HG02938 (cell line): ENCODE measurements around the gene SLC9A5.

Experiments used
- ATAC-seq: cut with Tn5 transposase; IDR thresholded peaks from one replicate; pipeline ENCODE4 v1.9.1; 2021; ENCODE audit warnings: mild to moderate bottlenecking, moderate library complexity; ENCODE audit not compliant: unreplicated experiment

Gene SLC9A5

GRCh38 chr16:67248401-67249177 is at the start of gene SLC9A5:
Gene SLC9A5 (plus strand): TSS chr16:67248979. CDS start chr16:67249015, 36 bp downstream.
- ATAC-seq: no peak

DNA sequence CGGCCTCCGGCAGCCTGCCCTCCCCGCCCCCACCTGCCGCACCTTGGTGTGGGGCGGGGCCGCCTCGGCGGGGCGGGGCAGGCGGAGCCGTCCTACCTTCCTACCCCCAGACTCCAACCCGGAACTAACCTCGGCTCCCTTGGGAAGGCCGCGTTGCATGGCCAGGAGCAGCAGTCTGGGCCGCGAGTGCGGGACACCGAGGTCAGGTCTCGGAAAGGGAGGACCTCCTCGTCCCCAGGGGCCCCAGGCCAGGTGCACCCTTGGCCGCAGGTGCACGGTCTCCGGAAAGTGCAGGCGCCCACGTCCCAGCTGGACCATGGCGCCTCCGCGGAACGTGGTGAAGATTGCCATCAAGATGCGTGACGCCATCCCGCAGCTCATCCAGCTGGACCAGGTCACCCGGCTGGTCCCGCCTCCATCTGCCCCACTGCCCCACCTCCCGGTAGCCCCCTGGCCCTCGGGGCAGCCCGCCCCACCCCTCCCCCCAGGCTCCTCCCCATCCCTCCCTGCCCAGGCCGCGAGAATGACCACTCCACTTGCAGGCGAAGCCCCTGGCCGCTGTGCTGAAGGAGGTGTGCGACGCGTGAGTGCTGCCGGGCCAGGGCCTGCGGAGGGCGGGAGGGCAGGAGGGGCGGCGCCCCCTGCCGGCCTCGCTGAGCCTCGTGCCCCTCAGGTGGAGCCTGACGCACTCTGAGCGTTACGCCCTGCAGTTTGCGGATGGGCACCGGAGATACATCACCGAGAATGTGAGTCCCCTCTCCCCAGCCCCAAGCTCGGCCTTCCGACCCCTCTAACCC is 49.6 kb upstream of the SLC9A5 start, which contains the start of gene ELMO3:
Gene ELMO3, plus strand, starts transcription at position 121 of the 797 bp plus-strand sequence. Its CDS starts 196 bp downstream, at position 317.
- no peak for ATAC-seq

- no peak for ATAC-seq
These were observed 49.0 kb upstream of the SLC9A5 start for GRCh38 chr16:67199808-67200198.

DNA sequence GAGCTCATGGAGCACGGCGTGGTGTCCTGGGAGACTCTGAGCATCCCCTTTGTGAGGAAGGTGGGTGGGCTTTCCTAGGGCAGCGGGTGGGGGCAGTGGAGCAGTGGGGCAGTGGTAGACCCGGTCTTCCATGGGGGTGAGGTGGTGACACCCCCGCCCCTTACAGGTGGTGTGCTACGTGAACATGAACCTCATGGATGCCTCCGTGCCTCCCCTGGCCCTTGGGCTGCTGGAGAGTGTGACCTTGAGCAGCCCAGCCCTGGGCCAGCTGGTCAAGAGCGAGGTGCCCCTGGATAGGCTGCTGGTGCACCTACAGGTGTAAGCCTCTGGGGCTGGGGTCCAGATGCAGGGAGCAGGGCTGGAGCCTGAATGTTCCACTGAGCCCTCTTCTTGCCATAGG is 48.3 kb upstream of the SLC9A5 start:
- no peak for ATAC-seq

DNA sequence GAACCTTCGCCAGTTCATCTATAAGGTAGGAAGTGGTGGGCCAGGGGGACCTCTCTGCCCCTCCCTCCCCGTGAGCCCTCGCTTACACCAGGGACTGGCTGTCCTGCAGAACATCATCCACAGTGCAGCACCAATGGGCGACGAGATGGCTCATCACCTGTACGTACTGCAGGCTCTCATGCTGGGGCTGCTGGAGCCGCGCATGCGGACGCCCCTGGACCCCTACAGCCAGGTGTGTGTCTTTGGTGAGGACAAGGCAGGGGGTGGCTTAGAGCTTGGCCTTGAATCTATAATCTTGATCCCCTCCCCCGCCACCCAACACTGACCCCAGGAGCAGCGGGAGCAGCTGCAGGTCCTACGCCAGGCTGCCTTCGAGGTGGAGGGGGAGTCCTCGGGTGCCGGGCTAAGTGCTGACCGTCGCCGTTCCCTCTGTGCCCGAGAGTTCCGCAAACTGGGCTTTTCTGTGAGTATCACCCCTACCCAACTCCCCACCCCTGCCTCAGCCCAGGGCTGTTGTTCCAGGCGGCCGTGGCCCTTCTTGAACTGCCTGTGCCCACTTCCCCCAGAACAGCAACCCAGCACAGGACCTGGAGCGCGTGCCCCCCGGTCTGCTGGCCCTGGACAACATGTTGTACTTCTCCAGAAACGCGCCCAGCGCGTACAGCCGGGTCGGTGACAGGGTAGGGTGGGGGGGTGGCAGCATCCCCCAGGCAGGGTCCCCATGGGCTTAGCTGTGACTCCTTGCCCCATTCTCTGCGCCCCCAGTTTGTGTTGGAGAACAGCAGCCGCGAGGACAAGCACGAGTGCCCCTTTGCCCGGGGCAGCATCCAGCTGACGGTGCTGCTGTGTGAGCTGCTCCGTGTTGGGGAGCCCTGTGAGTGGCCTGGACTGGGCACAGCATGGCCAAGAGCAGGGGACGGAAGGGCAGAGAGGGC is 47.1 kb upstream of the SLC9A5 start:
- ATAC-seq: no peak

DNA sequence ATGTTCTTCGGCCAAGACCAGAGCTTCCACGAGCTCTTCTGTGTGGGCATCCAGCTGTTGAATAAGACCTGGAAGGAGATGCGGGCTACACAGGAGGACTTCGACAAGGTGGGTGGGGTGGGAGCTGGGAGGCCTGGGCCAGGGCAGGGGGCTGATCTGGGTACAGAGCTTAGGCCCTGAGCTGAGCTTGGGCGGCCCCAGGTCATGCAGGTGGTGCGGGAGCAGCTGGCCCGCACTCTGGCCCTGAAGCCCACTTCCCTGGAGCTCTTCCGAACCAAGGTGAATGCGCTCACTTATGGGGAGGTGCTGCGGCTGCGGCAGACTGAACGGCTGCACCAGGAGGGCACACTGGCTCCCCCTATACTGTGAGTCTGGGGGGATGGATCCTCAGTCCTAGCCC is 46.4 kb upstream of the SLC9A5 start:
- ATAC-seq: no peak

DNA sequence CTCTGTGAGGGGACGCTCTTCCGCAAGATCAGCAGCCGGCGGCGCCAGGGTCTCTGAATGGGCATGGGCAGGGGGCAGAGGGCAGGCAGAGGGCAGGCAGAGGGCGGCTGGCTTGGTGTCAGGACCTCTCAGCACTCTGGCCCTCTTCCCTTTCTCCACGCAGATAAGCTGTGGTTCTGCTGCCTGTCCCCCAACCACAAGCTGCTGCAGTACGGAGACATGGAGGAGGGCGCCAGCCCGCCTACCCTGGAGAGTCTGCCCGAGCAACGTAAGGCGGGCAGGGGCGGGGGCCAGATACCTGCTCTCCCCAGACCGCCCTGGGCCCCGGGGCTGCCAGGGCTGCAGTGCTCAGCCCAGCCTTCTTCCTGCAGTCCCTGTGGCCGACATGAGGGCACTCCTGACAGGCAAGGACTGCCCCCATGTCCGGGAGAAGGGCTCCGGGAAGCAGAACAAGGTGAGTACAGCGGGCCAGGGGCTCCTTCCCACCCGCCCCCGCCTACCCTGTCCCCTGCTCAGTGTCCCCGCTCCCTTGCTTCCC is 45.8 kb upstream of the SLC9A5 start:
- ATAC-seq: no peak

DNA sequence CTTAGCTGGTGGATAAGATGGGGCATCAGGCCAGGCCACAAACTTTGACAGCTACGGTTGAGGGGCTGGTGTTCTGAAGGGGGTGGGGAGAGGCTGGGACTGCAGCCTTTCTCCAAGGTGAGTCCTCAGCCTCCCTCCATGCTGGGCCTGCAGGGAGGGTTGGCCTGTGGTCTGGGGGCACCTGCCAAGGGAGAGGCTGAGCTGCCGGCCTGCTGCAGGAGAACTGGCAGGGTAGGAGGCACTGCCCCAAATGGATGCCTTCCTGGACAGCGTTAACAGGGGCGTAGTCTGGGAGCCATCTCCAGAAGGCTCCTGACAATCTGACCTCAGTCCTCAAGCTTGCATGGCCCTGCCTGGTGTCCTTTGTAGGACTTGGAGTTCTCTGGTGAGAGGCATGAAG is 44.7 kb upstream of the SLC9A5 start:
- no peak for ATAC-seq

GRCh38 chr16:67206129-67206837 is 42.5 kb upstream of the SLC9A5 start:
- ATAC-seq: no peak

DNA sequence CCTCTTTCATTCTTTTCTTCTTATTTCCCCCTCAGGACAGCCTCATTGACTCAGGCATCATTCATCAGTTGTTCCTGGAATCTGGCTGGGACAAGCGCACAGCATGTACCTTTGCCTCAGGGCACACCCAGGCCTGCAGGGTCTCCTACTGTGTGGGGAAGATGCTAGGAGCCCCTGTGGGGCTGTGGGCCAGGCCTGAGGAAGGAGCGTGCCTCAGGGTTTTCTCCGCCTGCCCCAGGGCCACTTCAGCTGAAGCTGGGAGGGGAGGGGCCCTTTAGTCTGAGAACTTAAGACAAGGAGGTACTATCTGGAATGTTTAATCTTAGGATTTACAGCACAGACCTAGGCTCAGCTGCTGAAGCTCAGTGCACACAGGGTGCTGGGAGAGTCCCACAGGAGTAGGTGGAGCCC is 41.9 kb upstream of the SLC9A5 start:
- no peak for ATAC-seq

DNA sequence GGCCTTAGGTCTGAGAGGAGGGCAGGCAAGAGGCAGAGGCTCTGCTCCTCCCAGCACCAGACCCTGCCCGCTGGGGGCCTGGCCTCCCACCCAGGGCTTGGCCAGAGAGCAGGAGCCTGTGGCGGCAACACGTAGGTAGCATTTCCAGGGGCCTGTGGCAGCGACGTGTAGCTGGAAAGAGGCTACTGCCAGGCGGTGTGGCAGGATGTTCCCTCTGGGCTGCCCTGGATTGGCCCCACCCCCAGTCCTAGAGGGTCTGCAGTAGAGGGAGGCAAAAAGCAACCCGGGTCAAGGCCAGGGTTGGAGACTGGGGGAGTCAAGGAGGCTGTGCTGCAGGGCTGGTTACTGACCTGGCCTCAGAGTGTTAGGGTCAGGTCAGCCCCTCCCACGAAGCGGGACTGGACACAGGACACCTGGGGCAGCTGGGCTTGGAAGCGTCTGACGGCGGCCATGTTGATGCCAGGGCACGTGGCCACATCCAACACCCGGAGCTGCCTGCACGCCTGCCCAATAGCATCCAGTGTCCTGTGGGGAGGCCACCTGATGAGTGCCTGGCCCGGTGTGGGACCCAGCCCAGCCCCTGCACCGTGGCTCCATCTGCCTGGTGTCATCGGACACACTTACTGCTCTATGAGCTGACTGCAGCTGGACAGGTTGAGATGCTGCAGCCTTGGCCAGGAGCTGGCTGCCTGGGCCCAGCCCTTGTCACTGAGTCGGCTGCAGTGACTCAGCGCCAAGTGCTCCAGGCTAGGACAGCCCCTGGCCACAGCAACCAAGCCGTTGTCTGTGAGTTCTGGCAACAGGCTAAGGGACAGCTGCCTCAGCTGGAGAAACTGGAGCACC is 41.3 kb upstream of the SLC9A5 start:
- ATAC-seq: no peak

- no peak for ATAC-seq
These were observed 40.5 kb upstream of the SLC9A5 start for GRCh38 chr16:67208154-67208896.

DNA sequence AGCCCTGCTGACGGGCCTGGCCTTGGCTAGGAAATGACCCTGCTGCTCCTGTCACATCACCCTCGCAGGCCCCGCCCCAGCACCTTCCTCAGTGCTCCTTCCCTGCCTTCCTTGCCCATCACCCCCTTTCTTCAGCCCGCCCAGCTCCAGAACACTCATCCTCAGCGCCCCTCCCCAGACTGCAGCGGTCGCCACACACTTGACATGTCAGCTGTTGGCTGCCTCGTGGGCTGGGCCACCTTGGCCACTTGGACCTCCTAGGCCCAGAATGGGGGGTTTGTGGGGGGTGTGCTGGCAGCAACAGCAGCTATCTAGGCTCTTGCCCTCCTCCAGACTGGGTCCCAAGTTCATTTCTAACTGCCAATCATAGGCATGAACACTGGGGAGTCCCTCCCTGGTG is 39.2 kb upstream of the SLC9A5 start:
- no peak for ATAC-seq

- no peak for ATAC-seq
These were observed 38.5 kb upstream of the SLC9A5 start for GRCh38 chr16:67210069-67210937.

DNA sequence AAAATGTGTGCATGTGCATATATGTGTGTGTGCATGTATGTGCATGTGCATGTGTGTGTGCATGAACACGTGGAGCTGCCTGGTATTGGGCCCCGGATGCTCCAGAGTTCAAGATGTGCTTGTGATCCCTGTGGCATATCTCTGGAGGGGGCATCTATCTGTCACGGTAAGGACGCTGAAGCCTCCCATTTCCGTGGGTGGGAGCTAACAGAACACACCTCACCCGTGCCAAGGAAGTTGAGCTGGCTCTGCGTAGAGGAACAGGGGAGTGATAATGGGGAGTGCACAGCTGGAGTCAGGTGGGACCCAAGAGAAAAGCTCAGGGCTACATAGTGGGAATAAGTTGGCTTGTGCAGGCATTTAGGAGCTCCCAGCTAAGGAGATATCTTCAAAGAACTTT is 37.1 kb upstream of the SLC9A5 start:
- no peak for ATAC-seq

- ATAC-seq: no peak
These were observed 36.0 kb upstream of the SLC9A5 start for GRCh38 chr16:67212766-67213165.

- no peak for ATAC-seq
These were observed 35.4 kb upstream of the SLC9A5 start for GRCh38 chr16:67213197-67214019.
